Trophoblast cell (in vitro differentiated cells and primary cell): ENCODE measurements around the gene PSMC3IP.
"Not testable (repeated sequence)": the region's sequence is repeated elsewhere in the genome, so short reads cannot be mapped to it uniquely, and the experiment has no call there.

Experiments
- DNase-seq, 2 donors: peaks; one replicate each; pipeline ENCODE4 v3.0.0-alpha.2; 2016
- H2AFZ ChIP-seq: 2 replicates; pipeline ENCODE4 v1.6.1; 2013; ENCODE audit warnings: low read length, moderate library complexity, mild to moderate bottlenecking; ENCODE audit not compliant: insufficient read depth, poor library complexity
- H2AK5ac ChIP-seq: 2 replicates; pipeline ENCODE4 v1.6.1; 2013; ENCODE audit warnings: mild to moderate bottlenecking, low read length
- H2BK120ac ChIP-seq: 2 replicates; pipeline ENCODE4 v1.6.1; 2013; ENCODE audit warnings: low read length, mild to moderate bottlenecking, moderate library complexity; ENCODE audit not compliant: insufficient read depth, poor library complexity
- H2BK12ac ChIP-seq: 2 replicates; pipeline ENCODE4 v1.6.1; 2013; ENCODE audit warnings: mild to moderate bottlenecking, low read length, moderate library complexity
- H2BK5ac ChIP-seq: 2 replicates; pipeline ENCODE4 v1.6.1; 2013; ENCODE audit warnings: low read length, low read depth, moderate library complexity, mild to moderate bottlenecking; ENCODE audit not compliant: poor library complexity
- H3K14ac ChIP-seq: 2 replicates; pipeline ENCODE4 v1.6.1; 2013; ENCODE audit warnings: mild to moderate bottlenecking, low read length
- H3K18ac ChIP-seq: 2 replicates; pipeline ENCODE4 v1.6.1; 2013; ENCODE audit warnings: mild to moderate bottlenecking, low read length
- H3K23ac ChIP-seq: 2 replicates; pipeline ENCODE4 v1.6.1; 2013; ENCODE audit warnings: low read length
- H3K27ac ChIP-seq: 2 replicates; pipeline ENCODE4 v1.5.1; 2013; ENCODE audit warnings: low read depth, mild to moderate bottlenecking, inconsistent platforms, low read length, moderate library complexity
- H3K27me3 ChIP-seq: 2 replicates; pipeline ENCODE4 v1.6.1; 2013; ENCODE audit warnings: inconsistent platforms, mild to moderate bottlenecking, low read length, moderate library complexity; ENCODE audit not compliant: insufficient read depth
- H3K36me3 ChIP-seq, 2 experiments: 1 replicate in 1 of 2; 2 replicates in 1 of 2; pipeline ENCODE4 v1.6.1; 2013; ENCODE audit warnings: low read length in 2 of 2, mild to moderate bottlenecking in 2 of 2, moderate library complexity in 1 of 2; ENCODE audit not compliant: insufficient read depth in 2 of 2, control insufficient read depth in 1 of 2
- H3K4ac ChIP-seq: 2 replicates; pipeline ENCODE4 v1.6.1; 2013; ENCODE audit warnings: low read depth, mild to moderate bottlenecking, low read length, moderate library complexity
- H3K4me1 ChIP-seq, 2 experiments: 1 replicate in 1 of 2; 2 replicates in 1 of 2; pipeline ENCODE4 v1.6.1; 2013; ENCODE audit warnings: low read length in 2 of 2, mild to moderate bottlenecking in 2 of 2, moderate library complexity in 1 of 2; ENCODE audit not compliant: insufficient read depth in 2 of 2, control insufficient read depth in 1 of 2
- H3K4me2 ChIP-seq: 2 replicates; pipeline ENCODE4 v1.6.1; 2013; ENCODE audit warnings: inconsistent platforms, mild to moderate bottlenecking, low read length, moderate library complexity
- H3K4me3 ChIP-seq: 2 replicates; pipeline ENCODE4 v1.5.1; 2013; ENCODE audit warnings: mild to moderate bottlenecking, low read depth, low read length, inconsistent platforms
- H3K79me1 ChIP-seq: one replicate; pipeline ENCODE4 v1.6.1; 2013; ENCODE audit warnings: low read length
- H3K79me2 ChIP-seq: 2 replicates; pipeline ENCODE4 v1.6.1; 2013; ENCODE audit warnings: low read length, mild to moderate bottlenecking; ENCODE audit not compliant: control insufficient read depth, insufficient read depth, poor library complexity
- H3K9ac ChIP-seq: 2 replicates; pipeline ENCODE4 v1.6.1; 2013; ENCODE audit warnings: mild to moderate bottlenecking, low read length
- H3K9me3 ChIP-seq: 2 replicates; pipeline ENCODE4 v1.6.1; 2013; ENCODE audit warnings: low read depth, mild to moderate bottlenecking, control low read depth, inconsistent platforms, low read length; ENCODE audit not compliant: insufficient read depth
- H4K12ac ChIP-seq: 2 replicates; pipeline ENCODE4 v1.6.1; 2013; ENCODE audit warnings: low read depth, mild to moderate bottlenecking, low read length, moderate library complexity
- H4K8ac ChIP-seq: 2 replicates; pipeline ENCODE4 v1.6.1; 2013; ENCODE audit warnings: low read depth, mild to moderate bottlenecking, low read length, moderate library complexity
- H4K91ac ChIP-seq: one replicate; pipeline ENCODE4 v1.6.1; 2013; ENCODE audit warnings: low read depth, mild to moderate bottlenecking, low read length, moderate library complexity
- WGBS: extraction: QIAGEN DNeasy Blood & Tissue Kit; methylation state at CpG from one replicate; pipeline ENCODE4 v1.1.7; 2013; ENCODE audit warnings: missing lambda C conversion rate; ENCODE audit not compliant: insufficient read length, insufficient coverage; ENCODE audit errors: extremely low coverage; 5-methylcytosine and 5-hydroxymethylcytosine counted together

Gene PSMC3IP

GRCh38 chr17:42543190-42544079, 34.1 kb downstream of the PSMC3IP start:
- Histone ChIP-seq H3K4me1 (peaks cover 19 to 21% of the 10 kb centered on the region in 2 experiments), H2BK12ac (no peak overlapping the region), H2BK5ac (no peak overlapping the region), H4K8ac (no peak overlapping the region), H3K9ac (no peak overlapping the region), H4K12ac (no peak overlapping the region), H3K14ac (no peak overlapping the region), H3K4me2 (no peak overlapping the region), H3K36me3 (peaks cover 23 to 27% of the 10 kb centered on the region in 2 experiments), H3K4ac (no peak overlapping the region), H3K79me2 (no peaks in the 10 kb centered on the region), H3K27ac (no peak overlapping the region), H4K91ac (no peak overlapping the region), H2AFZ (no peak overlapping the region), H3K4me3 (no peak overlapping the region), H3K79me1 (peaks cover 6% of the 10 kb centered on the region), H2AK5ac (no peak overlapping the region), H3K18ac (no peak overlapping the region), H3K23ac (no peak overlapping the region), H3K9me3 (no peaks in the 10 kb centered on the region), H2BK120ac (no peak overlapping the region), H3K27me3 (no peaks in the 10 kb centered on the region)
- no CpG with 5 or more reads among the region's 39 CpGs for WGBS
- DNase-seq, result peak; percentile 52 to 73

- H3K4ac ChIP-seq, result no peak overlapping the region
- H3K9me3 ChIP-seq, result no peaks in the 10 kb centered on the region
- no peak overlapping the region for H3K23ac ChIP-seq
- H2BK12ac ChIP-seq, result peak overlapping the region; percentile 66
- peak overlapping the region; percentile 21 for H3K18ac ChIP-seq
- H3K4me1 ChIP-seq, result peaks cover 16 to 17% of the 10 kb centered on the region in 2 experiments
- H3K36me3 ChIP-seq, result peaks cover 25 to 29% of the 10 kb centered on the region in 2 experiments
- peak overlapping the region; percentile 37 for H4K12ac ChIP-seq
- peak in 1 of 2 donors; percentile 30 for DNase-seq
- no peak overlapping the region for H2BK120ac ChIP-seq
- H2AK5ac ChIP-seq, result peak overlapping the region; percentile 7
- H4K8ac ChIP-seq, result peak overlapping the region; percentile 41
- peak overlapping the region; percentile 35 for H3K27ac ChIP-seq
- H3K14ac ChIP-seq, result peak overlapping the region; percentile 10
- H3K79me2 ChIP-seq, result peaks cover 4% of the 10 kb centered on the region
- peaks cover 10% of the 10 kb centered on the region for H3K79me1 ChIP-seq
- H4K91ac ChIP-seq, result peak overlapping the region; percentile 53
- no peak overlapping the region for H3K4me2 ChIP-seq
- no peak overlapping the region for H2AFZ ChIP-seq
- H3K9ac ChIP-seq, result no peak overlapping the region
- H2BK5ac ChIP-seq, result no peak overlapping the region
- no CpG with 5 or more reads among the region's 17 CpGs for WGBS
- H3K27me3 ChIP-seq, result no peaks in the 10 kb centered on the region
- H3K4me3 ChIP-seq, result no peak overlapping the region
Measured at GRCh38 chr17:42541041-42541833, 36.3 kb downstream of the PSMC3IP start.

- not testable (repeated sequence) for H3K4me3 ChIP-seq, H2BK5ac ChIP-seq, H4K12ac ChIP-seq, H3K23ac ChIP-seq, H3K4me2 ChIP-seq, H3K27me3 ChIP-seq, H3K79me2 ChIP-seq, H3K18ac ChIP-seq, H4K8ac ChIP-seq, H3K27ac ChIP-seq, H2AFZ ChIP-seq, H2BK12ac ChIP-seq, H4K91ac ChIP-seq, H2BK120ac ChIP-seq, H3K9me3 ChIP-seq, H3K14ac ChIP-seq, DNase-seq, H2AK5ac ChIP-seq, H3K9ac ChIP-seq, H3K4ac ChIP-seq
- no CpG with 5 or more reads among the region's 4 CpGs for WGBS
- H3K79me1 ChIP-seq, result peaks cover 14% of the 10 kb centered on the region
- H3K4me1 ChIP-seq, result peaks cover 14 to 18% of the 10 kb centered on the region in 2 experiments
- peaks cover 25 to 29% of the 10 kb centered on the region in 2 experiments for H3K36me3 ChIP-seq
Measured at GRCh38 chr17:42540558-42540957, 37.0 kb downstream of the PSMC3IP start.

- H3K27me3 ChIP-seq, result no peaks in the 10 kb centered on the region
- no peak overlapping the region for H4K8ac ChIP-seq
- H2BK5ac ChIP-seq, result no peak overlapping the region
- no peak overlapping the region for H4K12ac ChIP-seq
- H3K4me1 ChIP-seq, result peaks cover 14 to 21% of the 10 kb centered on the region in 2 experiments
- H2BK120ac ChIP-seq, result no peak overlapping the region
- no peak overlapping the region for H3K9ac ChIP-seq
- no peak overlapping the region for H3K4ac ChIP-seq
- peaks cover 14% of the 10 kb centered on the region for H3K79me1 ChIP-seq
- H3K79me2 ChIP-seq, result peaks cover 4% of the 10 kb centered on the region
- peaks cover 17 to 20% of the 10 kb centered on the region in 2 experiments for H3K36me3 ChIP-seq
- no peak overlapping the region for H3K23ac ChIP-seq
- H2AFZ ChIP-seq, result no peak overlapping the region
- H3K4me3 ChIP-seq, result no peak overlapping the region
- H2BK12ac ChIP-seq, result no peak overlapping the region
- peak overlapping the region; percentile 33 for H3K18ac ChIP-seq
- no peak overlapping the region for H3K27ac ChIP-seq
- no peak overlapping the region for H2AK5ac ChIP-seq
- no peak overlapping the region for H3K4me2 ChIP-seq
- no CpG with 5 or more reads among the region's 14 CpGs for WGBS
- no peaks in the 10 kb centered on the region for H3K9me3 ChIP-seq
- no peak for DNase-seq
- no peak overlapping the region for H3K14ac ChIP-seq
- H4K91ac ChIP-seq, result no peak overlapping the region
Measured at GRCh38 chr17:42538482-42538881, 39.0 kb downstream of the PSMC3IP start.
